ENCODE data around the gene UFL1.

The UFL1 gene

GRCh38 chr6:96520171-96521115, 1.2 kb upstream of the UFL1 start:
- peak overlapping the region; percentile 92 for H3K27ac ChIP-seq
- TF ChIP-seq CTCF (conservative IDR thresholded peaks at IDR 0.05), result no peak

DNA sequence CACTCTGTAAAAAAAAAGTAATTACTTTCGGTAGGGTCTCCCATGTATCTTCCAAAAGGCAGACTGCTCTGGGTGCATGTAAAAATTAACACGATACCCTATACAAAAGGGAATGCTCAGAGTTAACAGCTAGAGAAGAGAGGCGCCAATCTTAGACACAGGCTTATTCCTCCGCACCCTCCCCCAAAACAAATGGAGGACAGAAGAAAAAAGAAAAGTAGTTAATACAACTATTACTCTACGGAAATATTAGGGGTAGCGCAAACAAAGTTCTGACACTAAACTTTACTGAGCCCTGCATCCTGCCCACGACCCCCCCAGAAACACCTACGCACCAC, 331 bp upstream of the UFL1 start:
- TF ChIP-seq CTCF (conservative IDR thresholded peaks at IDR 0.05), result no peak
- peak overlapping the region; percentile 92 for H3K27ac ChIP-seq

DNA sequence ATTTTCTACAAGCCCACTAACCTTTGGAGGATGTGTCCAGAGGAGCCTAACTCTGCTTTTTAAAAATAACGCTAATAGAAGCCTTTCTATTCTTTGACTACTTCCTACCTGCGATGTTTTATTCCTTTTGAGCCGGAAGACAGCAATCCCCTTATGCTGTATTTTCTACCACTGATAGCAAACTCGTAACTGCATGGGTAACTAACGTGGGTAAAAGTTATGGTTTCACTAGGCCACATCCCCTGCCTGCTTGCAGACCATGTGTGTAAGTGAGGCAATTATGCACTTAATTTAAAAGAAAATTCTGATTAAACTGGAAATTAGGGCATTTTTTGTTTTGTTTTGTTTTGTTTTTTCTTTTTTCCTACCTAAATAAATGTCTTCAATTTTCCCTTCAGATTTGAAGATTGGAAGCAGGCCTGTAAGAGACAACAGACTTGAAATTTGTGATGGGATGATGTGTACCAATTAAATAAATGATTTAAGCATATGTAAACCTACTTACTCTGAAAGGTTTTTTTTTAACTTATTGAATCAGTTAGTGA, 931 bp downstream of the UFL1 start:
- H3K27ac ChIP-seq, result peak overlapping the region; percentile 92
- no peak for TF ChIP-seq CTCF (conservative IDR thresholded peaks at IDR 0.05)

DNA sequence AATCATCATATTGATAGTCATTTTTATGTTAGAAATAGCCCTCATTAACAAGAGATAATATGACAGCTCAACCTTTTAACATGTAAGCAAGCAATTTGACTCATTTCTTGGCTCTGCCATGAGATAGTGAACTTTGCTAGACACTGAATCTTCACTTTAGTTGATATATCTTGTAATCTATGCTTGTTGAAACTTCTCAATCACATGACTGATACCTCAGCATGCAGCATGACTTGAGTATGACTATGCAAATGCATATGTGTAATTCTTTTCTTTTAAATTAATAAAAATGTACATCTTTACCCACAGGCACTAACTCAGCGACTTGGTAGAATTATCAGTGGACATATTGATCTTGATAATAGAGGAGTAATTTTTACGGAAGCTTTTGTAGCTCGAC, 6.6 kb downstream of the UFL1 start:
- no peak overlapping the region for H3K27ac ChIP-seq
- TF ChIP-seq CTCF (conservative IDR thresholded peaks at IDR 0.05), result no peak

DNA sequence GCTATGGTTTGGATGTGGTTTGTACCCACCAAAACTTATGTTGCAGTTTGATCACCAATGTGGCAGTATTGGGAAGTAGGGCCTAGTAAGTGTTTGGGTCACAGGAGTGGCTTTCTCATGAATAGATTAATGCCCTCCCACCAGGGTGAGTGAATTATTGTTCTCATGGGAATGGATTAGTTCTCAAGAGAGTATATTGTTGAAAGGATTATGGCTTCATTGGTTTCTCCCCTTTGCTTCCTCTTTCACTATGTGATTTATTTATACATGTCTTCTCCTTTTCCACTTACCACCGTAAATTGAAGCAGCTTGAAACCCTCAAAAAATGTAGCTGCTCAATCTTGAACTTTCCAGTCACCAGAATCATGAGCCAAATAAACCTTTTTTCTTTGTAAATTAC, 10.8 kb downstream of the UFL1 start:
- H3K27ac ChIP-seq, result no peak overlapping the region
- TF ChIP-seq CTCF (conservative IDR thresholded peaks at IDR 0.05), result no peak

DNA sequence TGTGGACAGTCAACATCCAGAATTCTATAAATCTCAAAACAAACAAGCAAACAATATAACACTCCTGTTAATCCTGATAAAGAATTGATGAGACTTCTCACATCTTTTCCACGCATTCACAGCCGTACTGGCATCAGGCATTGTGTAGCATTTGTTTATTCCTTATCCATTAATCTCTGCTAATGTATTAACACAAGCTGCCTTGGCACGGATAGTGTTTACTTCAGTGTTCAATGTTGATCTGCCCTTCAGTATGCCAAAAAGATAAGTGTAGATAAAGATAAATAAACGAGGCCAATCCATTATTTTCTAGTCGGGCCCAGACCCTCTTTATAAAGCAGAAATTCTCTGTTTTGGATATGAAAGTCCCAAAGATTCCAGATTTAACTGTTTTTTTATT, 16.1 kb downstream of the UFL1 start:
- no peak for TF ChIP-seq CTCF (conservative IDR thresholded peaks at IDR 0.05)
- peak overlapping the region; percentile 5; the same call in 1 of the 2 replicates for H3K27ac ChIP-seq

DNA sequence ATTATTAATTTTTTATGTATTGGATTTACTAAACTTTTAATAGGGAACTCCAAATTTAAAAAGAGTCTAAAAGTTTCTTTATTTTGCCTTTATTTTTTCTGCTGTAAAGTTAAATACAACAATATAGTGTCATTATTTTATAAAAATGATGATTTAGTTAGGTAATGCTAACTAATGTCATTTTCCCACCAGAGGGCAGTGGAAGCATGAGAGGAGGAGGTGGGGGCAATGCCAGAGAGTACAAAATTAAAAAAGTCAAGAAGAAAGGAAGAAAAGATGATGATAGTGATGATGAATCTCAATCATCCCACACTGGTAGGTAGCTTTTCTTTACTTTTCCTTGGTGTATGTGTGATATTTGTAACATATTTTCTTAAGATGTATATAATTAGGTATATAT, 21.1 kb downstream of the UFL1 start:
- peak; percentile 60 for TF ChIP-seq CTCF (conservative IDR thresholded peaks at IDR 0.05)
- no peak overlapping the region for H3K27ac ChIP-seq

Measured in VCaP (cell line).